AG09319 (cell line): ENCODE results near the gene PIH1D1.

Source experiments
- DNase-seq: peaks from one replicate; pipeline ENCODE4 v3.0.0-alpha.2; 2010; ENCODE audit warnings: low read depth; ENCODE audit errors: extremely low read depth
- TF ChIP-seq, protein P1 (sequence below): IDR thresholded peaks from 2 replicates; pipeline ENCODE4 v1.5.1; 2011; ENCODE audit warnings: low read depth, mild to moderate bottlenecking, inconsistent platforms, low read length, moderate library complexity

The PIH1D1 gene

DNA sequence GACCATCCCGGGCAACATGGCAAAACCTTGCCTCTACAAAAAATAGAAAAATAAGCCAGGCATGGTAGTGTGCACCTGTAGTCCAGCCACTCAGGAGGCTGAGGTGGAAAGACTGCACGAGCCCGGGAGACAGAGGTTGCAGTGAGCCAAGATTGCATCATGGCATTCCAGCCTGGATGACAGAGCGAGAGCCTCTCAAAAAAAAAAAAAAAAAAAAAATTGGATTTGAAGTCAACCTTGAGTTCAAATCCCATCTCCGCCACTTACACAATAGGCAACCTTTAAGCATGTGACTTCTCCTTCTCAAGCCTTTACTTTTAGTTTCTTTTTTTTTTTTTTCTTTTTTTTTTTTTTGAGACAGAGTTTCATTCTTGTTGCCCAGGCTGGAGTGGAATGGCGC, 51.6 kb downstream of the PIH1D1 start:
- DNase-seq, result no peak
- TF ChIP-seq, protein P1, sequence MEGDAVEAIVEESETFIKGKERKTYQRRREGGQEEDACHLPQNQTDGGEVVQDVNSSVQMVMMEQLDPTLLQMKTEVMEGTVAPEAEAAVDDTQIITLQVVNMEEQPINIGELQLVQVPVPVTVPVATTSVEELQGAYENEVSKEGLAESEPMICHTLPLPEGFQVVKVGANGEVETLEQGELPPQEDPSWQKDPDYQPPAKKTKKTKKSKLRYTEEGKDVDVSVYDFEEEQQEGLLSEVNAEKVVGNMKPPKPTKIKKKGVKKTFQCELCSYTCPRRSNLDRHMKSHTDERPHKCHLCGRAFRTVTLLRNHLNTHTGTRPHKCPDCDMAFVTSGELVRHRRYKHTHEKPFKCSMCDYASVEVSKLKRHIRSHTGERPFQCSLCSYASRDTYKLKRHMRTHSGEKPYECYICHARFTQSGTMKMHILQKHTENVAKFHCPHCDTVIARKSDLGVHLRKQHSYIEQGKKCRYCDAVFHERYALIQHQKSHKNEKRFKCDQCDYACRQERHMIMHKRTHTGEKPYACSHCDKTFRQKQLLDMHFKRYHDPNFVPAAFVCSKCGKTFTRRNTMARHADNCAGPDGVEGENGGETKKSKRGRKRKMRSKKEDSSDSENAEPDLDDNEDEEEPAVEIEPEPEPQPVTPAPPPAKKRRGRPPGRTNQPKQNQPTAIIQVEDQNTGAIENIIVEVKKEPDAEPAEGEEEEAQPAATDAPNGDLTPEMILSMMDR, result no peak

DNA sequence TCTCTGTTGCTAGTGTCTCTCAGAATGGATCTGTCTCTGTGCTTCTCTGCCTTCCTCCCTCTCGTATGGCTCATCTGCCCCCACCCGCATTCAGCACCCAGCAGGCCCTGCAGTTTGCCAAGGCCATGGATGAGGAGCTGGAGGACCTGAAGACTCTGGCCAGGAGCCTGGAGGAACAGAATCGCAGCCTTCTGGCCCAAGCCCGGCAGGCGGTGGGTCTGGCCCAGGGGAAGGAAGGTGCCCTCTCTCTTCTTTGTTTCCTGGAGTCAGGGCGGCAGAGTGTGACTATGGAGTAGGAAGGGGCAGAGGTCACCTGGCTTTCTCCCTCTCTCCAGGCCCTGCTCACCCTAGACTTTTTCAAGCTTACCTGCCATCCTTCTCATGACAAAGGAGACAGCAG, 52.7 kb downstream of the PIH1D1 start:
- no peak for DNase-seq
- TF ChIP-seq, protein P1, result no peak

DNA sequence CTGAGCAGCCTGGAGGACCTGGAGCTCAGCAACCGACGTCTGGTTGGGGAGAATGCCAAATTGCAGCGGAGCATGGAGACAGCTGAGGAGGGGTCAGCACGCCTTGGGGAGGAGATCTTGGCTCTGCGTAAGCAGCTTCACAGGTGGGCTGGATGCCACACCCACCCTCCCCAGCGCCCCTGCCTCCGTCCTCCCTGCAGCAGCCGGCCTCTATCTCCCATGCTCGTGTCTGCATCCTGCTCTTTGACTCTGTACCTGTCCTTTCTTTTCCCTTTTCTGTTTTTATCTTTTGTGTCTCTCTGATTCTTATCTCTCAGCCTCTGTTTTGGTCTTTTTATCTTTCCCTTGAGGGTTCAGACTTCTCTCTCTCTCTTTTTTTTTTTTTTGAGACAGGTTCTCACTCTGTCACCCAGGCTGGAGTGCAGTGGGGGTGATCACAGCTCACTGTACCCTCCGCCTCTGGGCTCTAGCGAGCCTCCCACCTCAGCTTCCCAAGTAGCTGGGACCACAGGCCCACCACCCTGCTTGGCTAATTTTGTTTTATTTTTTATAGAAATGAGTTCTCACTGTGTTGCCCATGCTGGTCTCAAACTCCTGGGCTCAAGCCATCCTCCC, 53.5 kb downstream of the PIH1D1 start:
- TF ChIP-seq, protein P1, result no peak
- DNase-seq, result no peak

DNA sequence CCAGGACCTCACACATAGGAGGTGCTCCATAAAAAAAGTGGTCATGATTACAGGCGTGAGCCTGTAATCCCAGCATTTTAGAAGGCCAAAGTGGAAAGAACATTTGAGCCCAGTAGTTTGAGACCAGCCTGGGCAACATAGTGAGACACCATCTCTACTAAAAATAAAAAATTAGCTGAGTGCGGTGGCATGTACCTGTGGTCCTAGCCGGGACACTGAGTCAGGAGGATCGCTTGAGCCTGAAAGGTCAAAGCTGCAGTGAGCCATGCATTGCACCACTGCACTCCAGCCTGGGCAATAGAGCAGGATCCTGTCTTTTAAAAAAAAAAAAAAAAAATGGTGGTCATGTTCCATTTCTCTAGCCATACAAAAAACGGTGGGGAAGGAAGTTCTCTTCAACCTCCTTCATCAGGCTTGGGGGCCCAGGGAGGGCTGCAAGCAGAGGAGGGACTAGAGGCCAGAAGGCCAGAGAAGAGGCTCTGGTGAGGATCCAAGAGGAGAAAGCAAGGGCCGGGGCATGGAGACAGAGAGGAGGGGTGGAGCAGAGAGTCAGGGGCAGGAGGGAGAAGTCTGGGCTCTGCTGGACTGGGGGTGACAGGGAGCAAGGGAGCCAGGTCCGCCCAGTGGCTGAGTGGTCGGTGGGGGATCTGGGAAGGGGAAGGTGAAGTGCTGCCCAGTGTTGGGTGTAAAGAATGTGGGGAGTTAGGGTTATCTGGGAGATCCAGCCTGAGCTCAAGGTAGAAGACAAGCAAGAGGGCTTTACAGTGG, 54.7 kb downstream of the PIH1D1 start:
- no peak for DNase-seq
- TF ChIP-seq, protein P1, result no peak
